Measurements from ENCODE around the gene SLC27A3.
"Not testable (repeated sequence)": the region's sequence is repeated elsewhere in the genome, so short reads cannot be mapped to it uniquely, and the experiment has no call there.

SLC27A3 gene

DNA sequence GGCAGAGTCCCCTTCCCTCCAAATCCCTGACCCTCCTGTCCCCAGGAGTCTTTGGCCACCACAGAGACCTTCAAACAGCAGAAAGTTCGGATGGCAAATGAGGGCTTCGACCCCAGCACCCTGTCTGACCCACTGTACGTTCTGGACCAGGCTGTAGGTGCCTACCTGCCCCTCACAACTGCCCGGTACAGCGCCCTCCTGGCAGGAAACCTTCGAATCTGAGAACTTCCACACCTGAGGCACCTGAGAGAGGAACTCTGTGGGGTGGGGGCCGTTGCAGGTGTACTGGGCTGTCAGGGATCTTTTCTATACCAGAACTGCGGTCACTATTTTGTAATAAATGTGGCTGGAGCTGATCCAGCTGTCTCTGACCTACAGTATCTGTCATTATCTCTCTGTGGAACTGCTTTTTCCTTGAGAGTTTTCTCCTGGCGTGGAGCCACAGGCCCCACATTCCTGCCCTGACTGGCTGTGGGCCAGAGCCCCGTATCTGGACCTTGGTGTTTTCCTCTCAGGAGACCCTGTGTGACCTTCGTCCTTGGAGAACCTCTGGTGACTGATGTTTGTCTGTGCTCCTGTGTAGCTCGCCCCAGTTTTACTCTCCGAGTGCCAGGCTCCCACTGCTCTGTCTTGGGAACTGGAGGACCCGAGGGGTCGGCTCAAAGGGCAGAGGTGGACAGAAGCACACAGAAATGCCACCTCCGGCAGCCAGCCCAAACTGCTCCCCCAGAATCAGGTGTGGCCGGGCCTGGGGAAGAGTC, 4.8 kb downstream of the SLC27A3 start:
- DNase-seq (ENCODE audit: low spot score) = no peak

DNA sequence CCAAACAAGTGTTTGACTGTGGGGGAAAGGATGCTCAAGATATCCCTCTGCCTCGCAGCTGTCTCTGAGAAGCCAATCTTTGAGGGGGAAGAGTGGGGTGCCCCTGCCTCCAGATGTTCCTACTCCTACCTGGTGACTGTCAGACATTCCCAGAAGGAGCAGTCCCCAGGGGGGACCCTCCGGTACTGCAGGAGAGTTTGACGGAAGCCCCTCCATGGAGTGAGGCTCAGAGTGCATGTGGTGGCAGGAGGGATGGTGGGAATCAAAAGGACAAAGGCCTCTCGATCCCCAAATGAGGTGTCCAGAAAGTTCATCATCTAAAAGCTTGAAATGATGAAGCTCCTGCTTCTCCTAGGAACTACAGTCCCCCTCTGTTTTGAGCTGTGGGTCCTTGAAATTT, 5.3 kb downstream of the SLC27A3 start:
- DNase-seq (ENCODE audit: low spot score) = no peak

DNA sequence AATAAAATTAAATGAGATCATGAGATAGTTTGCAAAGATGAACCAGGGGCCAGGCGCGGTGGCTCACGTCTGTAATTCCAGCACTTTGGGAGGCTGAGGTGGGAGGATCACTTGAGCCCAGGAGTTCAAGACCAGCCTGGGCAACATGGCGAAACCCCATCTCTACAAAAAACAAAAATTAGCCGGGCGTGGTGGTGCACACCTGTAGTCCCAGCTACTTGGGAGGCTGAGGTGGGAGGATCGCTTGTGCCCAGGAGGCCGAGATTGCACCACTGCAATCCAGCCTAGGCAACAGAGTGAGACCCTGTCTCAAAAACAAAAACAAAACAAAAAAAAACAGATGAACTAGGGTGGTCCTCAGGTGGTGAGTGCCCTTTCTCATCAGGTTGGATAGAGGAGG, 7.4 kb downstream of the SLC27A3 start:
- not testable (repeated sequence) for DNase-seq (ENCODE audit: low spot score)

DNA sequence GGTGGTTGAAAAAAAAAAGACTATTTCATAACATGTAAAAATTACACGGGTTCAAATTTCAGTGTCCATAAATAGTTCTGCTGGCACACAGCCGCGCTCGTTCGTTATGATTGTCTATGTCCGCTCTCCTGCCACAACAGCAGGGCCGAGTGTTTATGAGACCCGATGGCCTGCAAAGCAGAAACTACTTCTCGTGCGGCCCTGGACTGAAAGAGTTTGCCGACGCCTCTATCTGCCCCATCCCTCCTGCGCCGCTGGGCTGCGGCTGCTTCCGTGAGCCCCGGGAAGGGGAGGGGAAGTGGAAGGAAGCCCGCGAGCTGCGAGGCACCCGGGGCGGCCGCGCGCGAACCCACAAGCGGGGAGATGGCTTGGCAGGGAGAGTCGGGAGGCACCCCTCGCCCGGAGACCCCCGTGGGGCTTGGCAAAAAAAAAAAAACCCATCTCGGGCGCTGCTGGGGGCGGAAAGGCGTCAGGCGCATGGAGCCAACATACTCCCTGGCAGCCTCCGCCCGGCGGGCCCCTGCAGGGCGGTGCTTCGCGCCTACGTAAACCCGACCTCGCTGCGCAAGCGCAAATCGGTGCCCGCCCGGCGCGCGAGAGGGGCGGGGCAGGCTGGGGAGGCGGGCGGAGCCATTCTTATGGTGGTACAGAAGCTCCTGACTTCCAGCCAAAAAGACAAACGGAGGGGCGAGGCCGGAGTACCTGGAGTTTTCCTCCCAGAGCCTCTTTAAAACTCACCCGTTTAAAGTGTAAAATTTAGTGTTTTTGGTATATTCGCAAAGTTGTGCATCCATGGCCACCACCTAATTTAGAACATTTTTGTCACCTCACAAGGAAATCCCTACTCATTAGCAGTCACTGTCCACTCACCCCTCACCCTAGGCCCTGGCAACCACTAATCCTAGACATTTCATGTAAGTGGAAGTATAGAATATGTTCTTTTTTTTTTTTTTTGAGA, 8.3 kb downstream of the SLC27A3 start:
- peak; percentile 91 for DNase-seq (ENCODE audit: low spot score)

DNA sequence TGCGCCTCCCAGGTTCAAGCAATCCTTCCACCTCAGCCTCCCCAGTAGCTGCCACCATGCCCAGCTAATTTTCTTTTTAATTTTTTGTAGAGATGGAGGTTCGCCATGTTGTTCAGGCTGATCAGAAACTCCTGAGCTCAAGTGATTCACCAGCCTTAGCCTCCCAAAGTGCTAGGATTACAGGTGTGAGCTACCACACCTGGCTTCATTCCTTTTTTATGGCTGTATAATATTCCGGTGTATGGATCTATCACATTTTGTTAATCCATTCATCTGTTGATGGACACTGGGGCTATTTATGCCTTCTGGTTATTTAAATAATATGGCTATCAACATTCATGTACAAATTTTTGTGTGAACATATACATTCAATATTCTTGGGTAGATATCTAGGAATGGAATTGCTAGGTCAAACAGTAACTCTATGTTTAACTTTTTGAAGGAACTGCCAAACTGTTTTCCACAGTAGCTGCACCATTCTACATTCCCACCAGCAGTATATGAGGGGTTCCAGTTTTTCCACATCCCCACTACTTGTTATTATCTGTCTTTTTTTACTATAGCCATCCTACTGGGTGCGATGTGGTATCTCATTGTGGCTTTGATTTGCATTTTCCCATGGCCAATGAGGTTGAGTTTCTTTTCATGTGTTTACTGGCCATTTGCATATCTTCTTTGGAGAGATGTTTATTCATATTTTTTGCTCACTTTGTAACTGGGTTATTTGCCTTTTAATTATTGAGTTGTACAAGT, 11.0 kb downstream of the SLC27A3 start:
- no peak for DNase-seq (ENCODE audit: low spot score)

DNA sequence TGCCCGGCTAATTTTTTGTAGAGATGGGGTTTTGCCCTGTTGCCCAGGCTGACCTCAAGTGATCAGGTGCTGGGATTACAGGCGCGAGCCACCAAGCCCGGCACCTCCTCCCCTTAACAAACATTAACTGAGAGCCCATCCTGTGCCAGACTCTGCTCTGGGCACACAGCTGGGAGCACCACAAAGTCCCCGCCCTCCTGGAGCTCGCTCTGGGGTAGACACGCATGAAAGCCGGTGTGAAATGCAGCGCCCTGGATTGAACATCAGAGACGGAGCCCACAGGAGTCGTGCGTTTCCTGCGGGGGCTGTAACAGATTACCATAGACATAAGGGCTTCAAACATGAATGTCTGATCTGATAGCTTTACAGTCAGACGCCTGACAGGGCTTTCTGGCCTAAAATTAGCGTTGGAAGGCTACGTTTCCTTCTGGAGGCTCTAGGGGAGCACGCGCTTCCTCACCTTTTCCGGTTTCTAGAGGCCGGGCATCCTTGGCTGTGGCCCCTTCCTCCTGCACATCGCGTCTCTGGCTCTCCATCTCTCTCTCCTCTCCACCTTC, 14.3 kb downstream of the SLC27A3 start:
- no peak for DNase-seq (ENCODE audit: low spot score)

DNA sequence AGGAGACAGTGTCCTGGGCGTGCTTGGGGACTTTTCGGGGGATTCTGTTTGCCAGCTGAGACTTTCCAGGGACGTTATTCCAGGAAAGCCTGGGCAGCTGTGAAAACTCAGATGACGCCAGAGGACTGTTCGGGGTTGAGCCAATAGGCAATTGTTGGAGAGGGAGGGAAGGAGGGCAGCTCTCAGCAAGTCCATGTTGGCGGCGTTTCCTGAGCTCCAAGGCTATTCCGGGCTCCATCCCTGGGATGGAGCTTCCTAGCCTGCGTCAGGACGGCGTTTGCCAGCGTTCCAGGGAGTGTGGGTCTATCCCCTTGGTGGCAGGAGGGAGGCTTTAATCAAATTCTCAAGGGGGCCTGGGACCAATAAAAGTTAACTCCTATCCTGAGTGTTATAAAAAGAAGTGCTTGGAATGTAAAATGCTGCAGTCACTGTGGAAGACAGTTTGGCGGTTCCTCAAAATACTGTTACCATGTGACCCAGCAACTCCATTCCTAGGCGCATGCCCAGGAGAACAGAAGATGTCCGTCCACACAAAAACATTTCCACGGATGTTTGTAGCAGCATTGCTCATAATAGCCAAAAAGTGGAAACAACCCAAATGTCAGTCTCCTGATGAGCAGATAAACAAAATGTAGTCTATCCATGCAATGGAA, 15.2 kb downstream of the SLC27A3 start:
- peak; percentile 82 for DNase-seq (ENCODE audit: low spot score)

DNA sequence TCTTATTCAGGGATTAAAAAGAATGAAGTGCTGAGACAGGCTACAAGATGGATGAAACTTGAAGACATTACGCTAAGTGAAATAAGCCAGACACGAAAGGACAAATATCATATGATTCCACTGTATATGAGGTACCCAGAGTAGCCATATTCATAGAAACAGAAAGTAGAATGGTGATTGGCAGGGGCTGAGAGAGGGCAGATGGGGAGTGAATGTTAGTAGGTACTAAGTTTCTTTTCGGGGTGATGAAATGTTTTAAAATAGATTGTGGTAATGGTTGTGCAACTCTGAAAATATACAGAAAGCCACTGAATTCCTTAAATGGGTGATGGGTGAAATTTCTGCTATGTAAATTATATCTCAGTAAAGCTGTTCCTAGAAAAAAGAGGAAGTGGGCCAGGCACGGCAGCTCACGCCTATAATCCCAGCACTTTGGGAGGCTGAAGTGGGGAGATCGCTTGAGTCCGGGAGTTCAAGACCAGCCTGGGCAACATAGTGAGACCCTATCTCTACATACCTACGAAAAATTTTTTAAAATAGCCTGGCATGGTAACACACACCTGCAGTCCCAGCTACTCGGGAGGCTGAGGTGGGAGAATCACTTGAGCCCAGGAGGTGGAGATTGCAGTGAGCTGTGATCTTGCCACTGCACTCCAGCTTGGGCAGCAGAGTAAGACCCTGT, 15.9 kb downstream of the SLC27A3 start:
- DNase-seq (ENCODE audit: low spot score) = no peak

DNA sequence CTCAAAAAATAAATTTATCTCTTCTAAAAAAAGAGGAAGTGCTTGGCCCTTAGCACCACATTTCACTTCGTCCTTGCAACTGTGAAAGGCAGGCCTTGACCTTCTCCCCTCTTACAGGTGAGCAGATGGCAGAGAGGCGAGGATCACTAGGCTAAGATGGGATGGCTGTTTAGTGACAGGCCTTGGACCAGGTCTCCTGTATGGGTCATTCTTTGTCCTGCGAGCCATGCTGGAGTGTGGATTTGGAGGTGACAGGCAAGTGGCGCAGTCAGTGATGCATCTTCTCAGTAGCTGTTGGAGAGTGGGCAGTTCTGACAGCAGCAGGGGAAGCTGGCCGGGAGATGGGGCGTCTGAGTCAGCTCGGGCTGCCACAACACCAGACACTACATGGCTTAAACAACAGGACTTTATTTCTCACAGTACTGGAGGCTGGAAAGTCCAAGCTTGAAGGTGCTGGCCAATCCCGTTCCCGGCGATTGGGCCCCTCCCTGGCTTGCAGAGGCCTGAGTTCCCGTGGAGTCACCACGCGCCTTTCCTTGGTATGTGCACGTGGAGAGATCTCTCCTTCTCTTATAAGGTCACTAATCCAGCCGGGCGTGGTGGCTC, 16.5 kb downstream of the SLC27A3 start:
- no peak for DNase-seq (ENCODE audit: low spot score)

DNA sequence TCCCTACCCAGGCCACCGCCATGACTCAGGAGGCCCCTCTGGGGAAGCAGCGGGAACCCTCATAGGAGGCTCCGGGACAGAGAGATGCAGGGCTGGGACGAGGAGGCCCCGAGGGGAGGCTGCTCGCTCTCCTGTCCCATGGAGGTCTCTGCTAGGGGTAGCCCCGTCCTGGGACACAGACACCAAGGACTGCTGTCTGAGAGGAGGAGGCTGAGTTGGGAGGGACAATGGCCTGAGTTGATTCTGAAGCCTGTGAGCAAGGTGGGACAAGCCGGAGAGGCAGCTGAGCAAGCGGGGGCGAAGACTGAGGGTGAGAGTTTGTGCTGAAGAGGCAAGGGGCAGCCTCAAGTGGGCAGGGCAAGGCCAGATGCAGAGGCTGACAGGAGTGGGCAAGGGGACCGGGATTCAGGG, 17.4 kb downstream of the SLC27A3 start:
- DNase-seq (ENCODE audit: low spot score) = no peak

DNA sequence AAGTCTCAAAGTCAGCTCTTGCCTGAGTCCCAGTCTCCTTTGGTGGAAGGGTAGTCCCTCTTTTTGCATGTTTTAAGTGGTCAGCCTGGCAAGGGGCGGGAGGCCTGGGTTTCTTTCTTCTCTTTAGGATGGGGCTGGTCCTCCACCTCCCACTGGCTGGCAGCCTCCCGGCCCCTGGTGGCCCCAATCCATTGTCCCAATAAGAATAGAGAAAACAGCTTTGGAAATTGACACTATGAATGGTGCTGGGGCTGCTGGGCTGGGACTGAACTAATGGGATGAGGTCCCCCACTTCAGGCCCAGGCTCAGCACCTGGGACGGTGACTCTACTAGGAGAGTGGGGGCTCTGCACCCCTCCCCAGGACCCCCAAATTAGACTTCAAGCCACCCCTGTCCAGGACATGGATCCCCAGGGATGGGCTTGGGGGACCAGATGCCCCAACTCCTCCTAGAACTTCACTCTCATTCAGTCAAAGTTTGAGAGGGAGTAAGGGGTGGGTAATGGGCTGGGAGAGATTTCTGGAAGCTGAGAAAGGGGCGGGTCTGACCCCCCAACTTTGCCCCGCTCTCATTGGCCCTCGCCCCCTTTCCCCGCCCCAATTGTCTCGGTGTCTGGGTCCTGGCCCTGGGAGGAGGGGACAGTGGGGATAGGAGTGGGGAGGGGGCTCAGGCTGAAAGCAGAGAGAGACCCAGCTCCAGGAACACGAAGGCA, 18.2 kb downstream of the SLC27A3 start:
- no peak for DNase-seq (ENCODE audit: low spot score)

DNA sequence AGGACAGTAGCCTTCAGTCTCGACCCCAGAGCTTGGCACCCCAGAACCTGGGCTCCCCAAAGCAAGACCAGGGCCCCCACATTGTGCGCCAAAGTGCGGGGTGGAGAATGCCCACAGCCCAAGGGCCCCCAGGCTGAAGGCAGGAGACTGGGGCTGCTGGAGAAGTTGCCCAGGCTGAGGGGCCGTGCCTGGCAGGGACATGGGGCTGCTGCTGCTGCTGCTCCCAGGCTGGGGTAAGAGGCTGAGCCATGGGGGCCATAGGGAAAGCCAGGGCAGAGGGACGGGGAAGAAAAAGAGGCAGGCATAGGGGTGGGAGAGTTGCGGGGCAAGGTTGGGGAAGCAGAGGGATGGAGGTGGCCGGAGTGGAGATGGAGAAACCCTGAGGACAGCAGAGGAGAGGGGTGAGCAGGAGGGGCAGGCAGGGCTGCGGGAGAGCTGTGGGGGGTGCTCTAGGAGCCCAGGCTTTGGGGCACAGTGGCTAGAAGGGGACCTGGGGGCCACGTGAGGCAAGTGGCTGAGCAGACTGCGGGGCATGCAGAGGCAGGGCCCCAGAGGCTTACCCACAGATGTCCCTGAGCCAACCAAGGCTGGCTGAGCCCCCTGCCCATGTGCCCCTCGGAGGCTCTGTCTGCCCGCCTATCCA, 18.9 kb downstream of the SLC27A3 start:
- no peak for DNase-seq (ENCODE audit: low spot score)

DNA sequence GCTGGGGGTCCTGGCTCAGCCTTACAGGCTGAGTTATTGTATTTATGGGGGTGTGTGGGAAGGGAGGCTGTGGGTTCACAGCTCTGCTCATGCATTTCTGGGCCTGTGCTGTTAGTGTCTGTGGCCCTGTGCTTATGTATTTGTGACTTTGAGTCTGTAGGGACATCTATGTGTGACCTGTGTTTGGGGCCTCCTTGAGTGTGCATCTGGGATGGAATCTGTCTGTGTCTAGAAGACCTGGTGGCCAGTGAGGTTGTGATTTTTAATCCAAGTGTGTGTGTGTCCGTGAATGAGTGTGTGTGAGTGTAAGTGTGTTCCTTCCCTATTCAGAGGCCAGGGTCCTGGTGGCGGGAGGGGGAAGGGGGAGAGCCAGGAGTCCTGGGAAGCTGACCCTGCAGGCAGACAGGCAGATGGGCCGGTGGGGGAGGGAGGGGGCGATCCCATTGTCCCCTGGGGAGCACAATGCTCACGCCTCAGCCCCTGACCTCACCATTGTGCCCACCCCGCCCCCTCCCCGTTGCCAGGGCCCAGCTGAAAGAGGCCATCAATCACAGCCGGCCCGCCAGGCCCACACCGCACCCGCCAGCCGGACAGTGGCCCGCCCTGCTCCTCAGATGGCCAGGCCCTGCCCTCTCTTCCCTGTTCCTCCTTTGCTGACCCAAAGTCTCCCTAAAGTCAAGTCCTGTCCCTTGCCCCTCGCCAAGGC, 19.6 kb downstream of the SLC27A3 start:
- no peak for DNase-seq (ENCODE audit: low spot score)

DNA sequence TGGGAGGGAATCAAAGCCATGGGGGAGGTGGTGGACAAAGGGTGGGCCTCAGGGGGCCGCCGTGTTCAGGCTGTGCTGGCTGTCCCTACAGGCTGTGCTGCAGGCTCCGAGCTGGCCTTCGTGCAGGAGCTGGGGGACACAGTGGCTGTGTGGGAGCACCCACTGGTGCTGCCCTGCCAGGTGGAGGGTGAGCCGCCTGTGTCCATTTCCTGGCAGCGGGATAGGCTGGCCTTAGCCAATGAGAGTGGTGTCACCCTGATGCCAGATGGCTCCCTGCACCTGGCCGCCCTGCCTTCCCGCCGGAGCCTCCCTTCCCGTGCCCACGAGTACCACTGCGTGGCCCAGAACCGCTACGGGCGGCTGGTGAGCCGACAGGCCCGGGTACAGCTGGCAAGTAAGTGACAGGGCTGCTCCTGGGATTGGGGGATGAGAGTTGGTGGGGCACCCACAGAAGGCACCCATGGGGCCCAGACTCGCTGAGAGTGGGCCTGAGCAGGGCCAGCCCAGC, 20.2 kb downstream of the SLC27A3 start:
- no peak for DNase-seq (ENCODE audit: low spot score)

DNA sequence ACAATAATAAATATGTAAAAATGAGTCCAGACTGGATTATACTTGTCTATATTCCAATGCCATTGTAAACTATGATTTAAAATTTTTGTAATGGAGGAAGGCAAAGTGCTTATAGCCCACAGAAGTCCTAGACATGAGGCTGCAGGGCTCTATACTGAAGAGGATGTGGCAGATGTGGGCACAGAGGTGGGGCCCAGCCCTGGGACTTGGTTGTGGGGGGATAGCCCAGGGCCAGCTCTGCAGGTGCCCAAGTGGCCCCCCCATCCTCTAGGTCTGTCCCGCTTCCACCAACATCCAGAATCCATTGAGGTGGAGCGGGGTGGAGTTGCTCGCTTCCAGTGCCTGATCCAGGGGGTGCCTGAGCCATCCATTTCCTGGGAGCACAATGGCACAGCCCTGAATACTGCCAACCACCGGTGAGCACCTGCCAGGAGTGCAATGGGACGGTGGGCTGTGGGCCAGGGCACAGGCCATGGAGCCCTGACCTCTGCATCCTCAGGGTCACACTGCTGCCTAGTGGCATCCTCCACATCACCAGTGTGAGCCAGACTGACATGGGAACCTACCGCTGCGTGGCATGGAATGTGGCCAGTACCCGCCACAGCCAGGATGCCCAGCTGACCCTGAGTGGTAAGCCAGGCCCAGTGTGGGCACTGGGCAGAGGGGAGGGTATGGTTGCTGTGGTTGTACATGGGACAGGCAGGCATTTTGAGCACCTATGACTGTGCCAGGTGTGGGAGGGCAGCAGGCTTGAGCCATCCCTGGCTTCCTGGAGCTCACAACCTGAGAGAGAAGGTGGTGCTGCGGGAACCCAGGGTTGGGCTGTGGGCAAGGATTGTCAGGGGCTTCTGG, 21.0 kb downstream of the SLC27A3 start:
- DNase-seq (ENCODE audit: low spot score) = no peak

DNA sequence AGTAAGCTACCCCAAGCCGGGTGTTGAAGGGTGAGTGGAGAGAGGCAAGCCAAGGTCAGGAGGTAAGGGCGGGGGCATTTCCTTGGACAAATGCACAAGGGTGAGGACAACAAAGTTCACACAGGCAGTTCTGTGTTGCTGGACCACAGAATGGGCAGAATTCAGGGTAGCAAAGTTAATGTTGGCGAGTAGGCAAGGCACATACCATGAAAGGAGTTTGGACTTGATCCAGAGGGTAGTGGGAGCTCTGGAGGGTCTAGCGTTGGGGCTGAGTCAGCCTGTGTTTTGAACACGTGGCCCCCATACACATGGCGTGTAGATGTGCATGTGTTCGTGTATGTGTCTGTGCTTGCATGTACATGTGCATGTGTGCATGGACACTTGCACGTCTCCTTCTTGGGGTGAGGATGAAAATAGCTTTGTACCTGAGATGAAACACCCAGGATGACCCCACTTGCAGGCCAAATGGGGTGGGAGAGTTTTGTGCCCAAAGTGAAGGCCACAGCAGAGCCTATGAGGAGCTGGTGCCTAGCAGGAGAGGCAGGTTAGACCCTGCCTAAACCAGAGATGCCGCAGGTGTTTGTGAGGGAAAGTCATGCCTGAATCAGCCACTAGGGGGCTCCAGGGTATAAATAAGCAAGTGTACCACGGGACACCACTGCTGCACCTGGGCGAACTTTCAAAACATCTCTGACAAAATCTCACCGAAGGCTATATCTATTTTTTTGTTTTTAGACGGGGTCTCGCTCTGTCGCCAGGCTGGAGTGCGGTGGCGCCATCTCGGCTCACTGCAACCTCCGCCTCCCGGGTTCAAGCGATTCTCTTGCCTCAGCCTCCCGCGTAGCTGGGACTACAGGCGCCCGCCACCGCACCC, 21.8 kb downstream of the SLC27A3 start:
- no peak for DNase-seq (ENCODE audit: low spot score)

DNA sequence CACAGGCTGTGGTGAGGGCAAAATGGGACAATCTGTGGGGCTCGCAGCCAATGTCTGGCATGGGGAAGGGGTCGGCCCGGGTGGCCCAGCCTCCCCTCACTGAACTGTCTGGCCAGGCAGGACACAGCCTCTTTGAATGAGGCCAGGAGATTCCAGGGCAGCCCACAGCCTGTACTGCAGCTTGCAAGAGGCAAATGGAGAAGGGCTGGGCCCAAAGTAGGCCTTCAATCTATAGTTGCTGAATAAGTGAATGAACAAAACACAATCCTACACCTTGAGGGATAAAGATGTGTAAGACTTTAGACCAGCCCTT, 23.2 kb downstream of the SLC27A3 start:
- DNase-seq (ENCODE audit: low spot score) = no peak
